HG02623 (cell line): ENCODE measurements around the gene NRXN3.
"Not testable (repeated sequence)": the region's sequence is repeated elsewhere in the genome, so short reads cannot be mapped to it uniquely, and the experiment has no call there.

Experiments used
- ATAC-seq: cut with Tn5 transposase; IDR thresholded peaks from one replicate; pipeline ENCODE4 v1.9.1; 2021; ENCODE audit warnings: moderate library complexity; ENCODE audit not compliant: unreplicated experiment

NRXN3 gene

DNA sequence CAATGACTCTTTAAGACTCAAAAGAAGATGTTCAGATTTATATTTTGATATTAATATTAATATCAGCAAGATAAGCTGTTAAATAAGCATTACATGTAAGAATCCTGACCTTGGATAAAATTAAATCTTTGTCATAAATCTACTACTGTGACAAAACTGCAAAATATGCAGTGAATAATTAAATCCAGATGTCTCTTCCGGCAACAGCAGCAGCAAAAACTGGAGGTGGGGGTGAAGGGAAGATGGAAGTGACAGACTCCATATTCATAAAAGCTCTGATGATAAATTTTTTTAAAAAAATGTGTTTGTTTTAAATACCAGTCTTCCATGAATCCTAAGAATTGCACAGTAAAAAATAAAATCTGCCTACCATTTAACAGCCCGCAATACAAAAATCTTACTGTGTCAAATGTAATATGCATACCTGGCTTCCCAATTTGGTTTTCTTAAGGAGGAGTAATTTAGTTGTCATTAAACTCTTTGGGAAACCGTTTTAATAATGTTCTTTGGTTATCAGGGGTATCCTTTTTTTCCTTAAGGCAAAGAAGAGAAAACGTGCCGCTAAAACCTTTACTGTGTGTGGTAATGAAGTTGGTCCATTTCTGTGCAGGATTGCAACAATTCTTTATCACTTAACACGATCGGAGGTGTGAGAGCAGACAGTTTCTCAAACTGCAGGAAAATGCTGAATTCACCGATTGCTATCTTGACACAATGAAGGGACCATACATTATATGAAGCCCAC lies 1562.9 kb downstream of the NRXN3 start:
- no peak for ATAC-seq

DNA sequence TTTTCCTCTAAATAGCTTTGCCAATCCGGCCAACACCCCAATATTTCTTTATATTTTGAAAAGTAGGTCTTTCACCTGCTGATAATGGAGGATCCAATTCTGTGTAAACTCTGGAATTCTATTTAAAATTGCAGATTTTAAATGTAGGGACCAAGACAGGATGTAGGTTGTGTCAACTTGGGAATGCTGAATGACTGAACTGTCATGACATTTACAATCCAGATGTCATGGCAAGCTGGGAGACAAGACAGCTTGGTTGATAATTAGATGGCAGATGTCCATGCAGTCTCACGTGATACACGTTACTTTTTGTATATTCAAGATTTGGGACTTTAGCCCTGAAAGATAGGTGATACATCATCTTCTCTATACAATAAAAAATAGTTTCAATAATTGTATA lies 1564.0 kb downstream of the NRXN3 start:
- no peak for ATAC-seq

- ATAC-seq: no peak
Measured at GRCh38 chr14:79734656-79735055, 1564.5 kb downstream of the NRXN3 start.

- no peak for ATAC-seq
Measured at GRCh38 chr14:79735121-79735520, 1564.9 kb downstream of the NRXN3 start.

DNA sequence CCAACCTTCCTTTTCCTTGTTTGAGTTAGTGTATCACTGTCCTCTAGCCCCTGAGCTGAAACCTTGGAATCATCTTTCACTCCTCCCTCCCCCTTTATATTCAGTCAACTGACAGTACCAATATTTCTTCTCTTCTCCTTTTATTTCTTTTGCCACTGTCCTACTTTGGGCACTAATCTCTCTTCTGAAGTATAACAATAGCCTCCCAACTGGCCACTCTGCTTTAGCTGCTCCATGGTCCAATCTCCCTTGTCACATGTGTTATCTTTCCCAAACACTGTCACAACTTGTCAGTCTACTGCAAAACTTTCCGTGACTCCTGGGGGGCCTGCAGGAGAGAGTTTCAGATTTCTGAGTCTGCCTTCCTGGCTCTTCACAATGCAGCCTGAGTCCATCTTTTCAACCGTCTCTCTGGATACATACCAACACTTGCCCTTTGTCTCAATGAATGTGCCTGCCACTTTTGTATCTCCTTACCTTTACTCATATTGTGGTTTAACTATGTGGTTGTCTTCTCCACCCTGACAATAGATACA lies 1570.0 kb downstream of the NRXN3 start:
- ATAC-seq: no peak

DNA sequence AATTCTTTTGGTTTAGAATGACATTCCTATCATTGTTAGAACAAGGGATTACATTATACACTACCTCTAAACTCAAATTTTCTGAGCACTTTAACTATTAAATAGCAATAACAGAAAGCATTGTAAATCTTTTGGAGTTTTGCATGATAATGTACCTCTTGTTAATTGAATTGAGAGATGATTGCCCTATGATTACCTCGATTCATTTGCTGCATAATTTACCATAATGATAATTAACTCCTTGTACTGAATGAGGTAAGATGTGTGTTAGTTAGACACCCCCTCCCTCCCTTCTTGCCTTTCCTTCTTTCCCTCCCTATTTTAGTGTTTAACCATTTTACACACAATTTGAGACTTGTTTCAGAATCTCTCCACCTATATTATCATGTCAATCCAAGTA lies 1572.0 kb downstream of the NRXN3 start:
- no peak for ATAC-seq

DNA sequence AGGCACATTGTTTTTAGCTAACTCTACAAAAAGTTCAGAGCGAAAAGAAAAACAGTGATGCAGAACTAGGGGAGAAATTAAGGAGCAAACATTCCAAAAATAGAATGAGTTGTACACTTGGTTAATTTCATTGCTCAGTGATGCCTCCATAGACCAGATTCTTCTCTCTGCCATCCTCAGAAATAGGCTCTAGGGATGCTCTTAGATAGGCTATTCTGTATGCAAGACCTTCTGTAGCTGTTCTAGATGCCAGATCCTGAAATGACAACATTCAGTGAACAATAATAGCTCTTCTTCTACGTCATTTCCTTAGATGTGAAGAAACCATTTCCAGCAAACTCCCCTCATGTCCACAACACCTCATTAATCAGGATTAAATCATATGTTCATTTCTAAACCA lies 1574.9 kb downstream of the NRXN3 start:
- no peak for ATAC-seq

GRCh38 chr14:79749065-79749464 lies 1578.9 kb downstream of the NRXN3 start:
- ATAC-seq: no peak

GRCh38 chr14:79758985-79759384 lies 1588.8 kb downstream of the NRXN3 start:
- no peak for ATAC-seq

DNA sequence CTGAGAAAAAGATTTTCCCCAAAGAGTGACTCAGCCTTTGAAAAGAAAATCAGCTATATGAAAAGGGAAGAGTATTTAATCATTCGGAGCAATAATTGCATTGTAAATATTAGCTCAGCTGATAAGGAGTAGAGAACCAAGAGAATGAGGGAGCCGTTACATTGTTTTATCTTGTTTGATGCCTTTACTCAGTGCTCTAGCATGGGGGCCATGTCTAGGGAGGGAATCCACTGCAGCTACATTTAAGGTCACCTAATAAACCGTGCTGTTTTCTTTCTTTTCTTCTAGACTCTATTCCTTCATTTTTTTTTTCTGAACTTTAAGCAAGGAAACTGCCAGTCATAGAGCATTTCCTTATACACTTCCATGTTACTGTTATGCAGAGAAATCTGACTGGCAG lies 1594.2 kb downstream of the NRXN3 start:
- no peak for ATAC-seq

DNA sequence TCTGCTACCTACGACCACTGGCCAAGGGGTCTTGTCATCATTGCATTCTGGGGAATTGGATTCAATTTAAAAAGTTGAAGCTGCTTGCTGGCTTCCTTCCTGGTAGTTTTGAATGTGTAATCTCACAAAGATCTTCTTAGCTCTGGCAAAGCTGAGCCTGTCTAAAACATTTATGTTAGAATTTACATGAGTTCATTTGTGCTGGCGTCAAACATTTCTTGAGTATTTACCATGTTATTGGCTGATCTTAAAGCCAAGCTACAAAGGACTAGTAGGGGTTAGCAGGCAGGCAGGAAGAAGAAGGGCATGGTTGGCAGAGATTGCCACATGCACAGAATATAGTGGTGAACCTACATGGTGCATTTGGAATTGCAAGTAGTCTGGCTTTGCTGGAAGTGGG lies 1596.3 kb downstream of the NRXN3 start:
- ATAC-seq: no peak

DNA sequence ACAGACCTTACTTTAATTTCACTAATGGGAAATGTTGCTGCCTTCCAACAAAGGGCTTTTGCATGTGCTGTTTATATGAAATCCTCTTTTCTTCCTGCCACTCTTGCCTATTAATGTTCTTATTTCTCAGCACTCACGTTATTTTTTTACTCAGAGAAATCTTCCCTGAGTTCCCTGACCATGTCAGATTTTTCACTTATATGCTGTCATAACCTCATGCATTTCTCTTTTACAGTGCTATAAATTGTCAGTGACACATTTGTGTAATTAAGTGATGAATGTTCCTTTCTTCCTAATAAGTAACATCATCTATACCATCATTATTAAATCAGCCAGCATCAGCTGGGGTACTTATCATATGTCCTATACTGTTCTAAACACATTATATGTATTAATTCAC lies 1597.1 kb downstream of the NRXN3 start:
- no peak for ATAC-seq

DNA sequence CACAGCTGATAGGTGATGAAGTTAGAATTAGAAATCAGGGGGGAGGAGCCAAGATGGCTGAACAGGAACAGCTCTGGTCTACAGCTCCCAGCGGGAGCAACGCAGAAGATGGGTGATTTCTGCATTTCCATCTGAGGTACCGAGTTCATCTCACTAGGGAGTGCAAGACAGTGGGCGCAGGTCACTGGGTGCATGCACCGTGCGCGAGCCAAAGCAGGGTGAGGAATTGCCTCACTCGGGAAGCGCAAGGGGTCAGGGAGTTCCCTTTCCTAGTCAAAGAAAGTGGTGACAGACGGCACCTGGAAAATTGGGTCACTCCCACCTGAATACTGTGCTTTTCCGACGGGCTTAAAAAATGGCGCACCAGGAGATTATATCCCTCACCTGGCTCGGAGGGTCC lies 1597.5 kb downstream of the NRXN3 start:
- not testable (repeated sequence) for ATAC-seq

GRCh38 chr14:79781882-79782281 lies 1611.7 kb downstream of the NRXN3 start:
- ATAC-seq: no peak

DNA sequence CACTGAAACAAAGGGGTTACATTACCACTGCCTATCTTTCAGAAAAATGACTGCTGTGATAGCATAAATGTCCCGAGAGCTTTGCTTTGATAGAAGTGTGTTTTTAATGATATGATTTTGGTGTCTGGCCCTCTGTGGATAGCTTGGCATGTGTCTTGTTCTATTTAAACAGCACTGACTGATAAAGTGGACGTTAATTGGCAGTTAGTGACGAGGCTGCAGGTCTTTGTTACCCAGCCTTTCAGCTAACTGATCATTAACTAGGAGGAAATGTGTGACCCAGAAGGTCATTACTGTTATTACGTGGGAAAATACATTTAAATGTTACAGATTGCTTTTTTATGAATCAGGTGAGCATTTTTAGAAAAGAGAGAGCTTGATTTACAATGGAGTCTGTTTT lies 1612.9 kb downstream of the NRXN3 start:
- no peak for ATAC-seq

GRCh38 chr14:79786522-79786921 lies 1616.3 kb downstream of the NRXN3 start:
- no peak for ATAC-seq

DNA sequence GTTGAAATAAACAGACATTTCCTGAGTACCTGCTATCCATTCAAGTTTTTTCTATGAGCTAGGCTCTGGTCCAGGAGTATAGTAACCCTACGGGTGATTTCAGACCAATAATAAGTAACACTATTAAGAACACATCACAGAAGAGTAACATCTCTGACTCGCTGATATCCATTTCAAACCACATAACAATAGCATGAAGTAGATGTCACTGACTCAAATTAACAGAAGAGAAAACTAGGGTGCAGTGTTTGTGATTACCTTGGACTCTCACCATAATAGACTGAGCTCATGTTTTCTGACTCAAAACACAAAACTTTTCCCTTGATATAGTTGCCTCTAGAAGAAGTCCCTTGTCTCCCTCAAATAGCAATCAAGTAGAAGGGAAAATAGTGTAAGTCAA lies 1618.2 kb downstream of the NRXN3 start:
- ATAC-seq: no peak

- ATAC-seq: no peak
Measured at GRCh38 chr14:79791055-79791732, 1621.0 kb downstream of the NRXN3 start.

GRCh38 chr14:79802093-79802492 lies 1631.9 kb downstream of the NRXN3 start:
- ATAC-seq: no peak

- no peak for ATAC-seq
Measured at GRCh38 chr14:79805636-79806035, 1635.5 kb downstream of the NRXN3 start.

GRCh38 chr14:79809849-79810612 lies 1639.9 kb downstream of the NRXN3 start:
- ATAC-seq: no peak
